Stimulated activated CD4-positive, alpha-beta T cell treated with anti-CD3 and anti-CD28 coated beads, Interleukin-4, amount 100 ng/mL, for 24 hours (primary cell): Measurements from ENCODE around the gene RGMB.

Experiments used
- DNase-seq: peaks from one replicate; pipeline ENCODE4 v3.0.0-alpha.2; 2020

The RGMB gene

DNA sequence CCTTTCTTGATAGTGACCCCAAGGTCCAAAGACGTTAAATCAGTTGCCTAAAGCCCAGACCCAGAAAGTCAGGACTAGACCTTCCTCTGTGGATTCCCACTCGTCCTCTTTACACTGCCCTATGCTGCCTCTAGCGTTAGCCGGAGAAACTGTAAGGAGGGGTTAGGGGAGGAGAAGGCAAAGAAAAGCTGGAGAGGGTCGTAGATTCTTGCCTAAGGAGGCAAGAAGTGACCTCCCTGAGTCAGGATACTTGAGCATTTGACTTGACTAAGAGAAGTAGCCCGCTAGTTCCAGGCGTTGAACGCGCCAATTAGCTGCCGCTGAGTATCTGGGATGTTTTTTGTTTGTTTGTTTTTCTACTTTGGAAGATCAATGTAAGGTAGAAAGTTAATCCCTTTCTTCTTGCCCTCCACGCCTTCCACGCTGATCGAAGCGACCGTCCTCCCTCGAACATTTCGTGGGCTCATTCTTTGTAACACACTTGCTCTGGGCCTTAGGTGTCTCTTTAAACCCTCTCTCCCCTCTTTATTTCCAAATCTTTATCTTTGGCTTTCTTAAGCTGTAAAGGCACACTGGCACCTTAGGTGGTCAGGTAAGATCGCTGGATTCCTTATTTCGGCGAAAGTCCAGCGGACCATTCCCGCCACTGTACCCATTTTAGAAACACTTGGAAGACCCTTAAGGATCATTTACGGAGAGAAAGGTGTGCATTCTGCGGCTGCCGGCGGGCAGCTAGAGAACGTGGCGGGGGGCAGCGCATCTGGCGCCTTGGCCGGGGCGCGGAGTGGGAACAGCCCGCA lies 5.1 kb upstream of the RGMB start:
- DNase-seq, result peak; percentile 57

DNA sequence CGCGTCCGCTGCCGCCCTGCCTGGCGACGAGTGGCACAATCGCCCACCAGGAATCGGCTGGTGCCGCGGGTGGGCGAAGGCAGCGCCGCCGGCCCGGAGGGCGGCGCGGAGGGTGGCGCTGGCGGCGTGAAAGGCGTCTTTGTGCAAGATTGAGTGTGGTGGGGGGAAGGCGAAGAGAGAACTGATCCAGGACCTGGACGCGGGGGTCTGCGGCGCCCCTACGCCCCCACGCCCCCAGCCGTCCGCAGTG lies 4.6 kb upstream of the RGMB start:
- no peak for DNase-seq

DNA sequence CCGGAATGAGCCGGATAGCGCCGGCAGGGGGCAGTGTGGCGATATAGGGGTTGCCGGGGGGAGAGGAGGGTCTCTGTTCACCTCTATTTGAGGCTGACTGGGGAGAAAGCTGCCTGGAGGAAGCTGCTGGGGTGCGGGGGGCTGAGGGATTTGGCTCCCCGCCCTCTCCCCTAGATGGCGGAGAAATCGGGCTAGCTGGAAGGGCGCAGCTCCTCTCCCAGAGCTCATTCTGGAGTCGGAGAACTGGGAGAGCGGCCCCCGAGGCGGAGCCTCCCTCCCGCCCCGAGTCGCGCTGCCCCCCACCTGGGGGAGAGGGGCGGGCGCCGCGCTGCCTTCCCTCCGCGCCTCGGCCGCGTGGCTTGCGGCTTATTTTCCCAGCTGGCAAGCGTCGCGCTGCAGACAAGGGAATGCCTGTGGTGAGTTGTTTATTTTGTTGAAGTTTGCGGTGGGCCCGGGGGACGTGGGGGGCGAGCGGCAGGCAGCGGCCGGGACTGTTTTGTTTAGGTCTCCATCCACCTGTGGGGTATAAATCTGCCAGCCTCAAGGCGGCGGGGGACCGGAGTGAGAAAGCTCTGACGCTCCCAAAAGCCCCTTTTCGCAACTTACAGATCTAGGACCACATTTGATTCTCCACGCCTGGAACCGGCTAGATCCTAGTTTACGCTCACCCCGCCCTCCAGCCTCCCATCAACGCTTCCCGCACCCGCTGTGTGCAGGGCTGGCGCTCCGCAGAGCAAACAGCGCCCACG lies 4.1 kb upstream of the RGMB start:
- DNase-seq, result peak; percentile 51

DNA sequence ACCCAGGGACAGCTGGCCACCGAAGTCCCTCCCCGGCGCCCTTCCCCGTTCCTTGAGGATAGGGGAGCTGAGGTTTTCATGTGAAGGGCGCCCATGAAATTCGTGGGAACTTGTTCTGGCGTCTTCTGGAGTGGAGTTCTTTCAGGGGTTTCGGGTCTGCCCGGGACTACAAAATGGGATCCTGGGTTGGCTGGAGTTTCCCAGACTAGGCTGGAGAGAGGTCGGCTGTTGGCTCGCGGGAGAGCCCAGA lies 3.6 kb upstream of the RGMB start:
- no peak for DNase-seq

DNA sequence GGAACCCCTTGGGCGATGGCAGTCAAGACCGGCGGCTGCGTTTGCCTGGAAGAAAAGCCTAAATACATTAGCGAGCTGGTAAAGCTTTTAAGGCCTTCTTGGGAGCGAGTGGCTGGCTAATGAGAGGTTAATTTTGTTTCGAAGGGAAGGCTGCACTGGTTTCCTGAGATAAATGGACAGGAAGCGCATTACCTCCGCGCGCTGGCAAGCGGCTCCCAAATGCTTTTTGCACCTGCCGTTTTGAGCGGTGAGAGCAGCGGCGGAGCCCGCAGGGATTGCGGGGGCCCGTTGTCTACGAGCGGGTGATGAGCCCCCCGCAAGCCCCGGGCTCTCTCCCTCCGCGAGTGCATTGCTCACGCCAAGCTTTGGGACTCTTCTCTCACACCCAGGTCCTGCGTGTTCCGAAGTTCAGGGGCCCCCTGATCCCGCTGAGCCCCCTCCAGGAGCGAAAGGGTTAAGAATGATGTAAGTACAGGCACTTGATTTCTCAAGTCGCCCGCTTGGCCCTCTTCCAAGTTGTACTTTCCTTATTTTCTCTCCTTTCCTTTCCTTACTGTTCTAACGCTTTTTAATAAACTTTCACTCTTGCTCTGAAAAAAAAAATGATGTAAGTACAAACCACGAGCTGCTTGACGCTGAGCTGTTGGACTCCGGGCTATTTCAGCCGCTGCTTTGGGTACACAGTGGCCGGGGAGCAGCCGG lies 3.1 kb upstream of the RGMB start:
- DNase-seq, result peak; percentile 33

DNA sequence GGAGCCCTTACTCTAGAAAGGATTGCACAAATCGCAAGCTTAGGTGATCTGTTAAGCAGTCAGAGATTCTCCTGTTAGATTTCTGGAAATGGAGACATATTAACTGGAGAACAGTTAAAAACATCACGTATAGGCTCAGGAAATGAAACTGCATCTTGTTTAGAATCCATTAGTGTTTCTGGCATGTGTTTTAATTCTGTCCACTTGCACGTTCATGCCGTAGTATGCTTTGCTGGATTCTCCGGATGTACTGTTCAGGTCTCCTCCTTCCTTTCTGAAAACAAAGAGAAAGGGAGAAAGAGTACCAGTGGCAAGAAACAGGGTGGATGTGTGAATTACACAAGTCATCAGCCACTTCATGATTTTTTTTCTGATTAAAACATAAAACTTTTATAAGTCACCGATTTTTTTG lies 2.5 kb upstream of the RGMB start:
- no peak for DNase-seq

DNA sequence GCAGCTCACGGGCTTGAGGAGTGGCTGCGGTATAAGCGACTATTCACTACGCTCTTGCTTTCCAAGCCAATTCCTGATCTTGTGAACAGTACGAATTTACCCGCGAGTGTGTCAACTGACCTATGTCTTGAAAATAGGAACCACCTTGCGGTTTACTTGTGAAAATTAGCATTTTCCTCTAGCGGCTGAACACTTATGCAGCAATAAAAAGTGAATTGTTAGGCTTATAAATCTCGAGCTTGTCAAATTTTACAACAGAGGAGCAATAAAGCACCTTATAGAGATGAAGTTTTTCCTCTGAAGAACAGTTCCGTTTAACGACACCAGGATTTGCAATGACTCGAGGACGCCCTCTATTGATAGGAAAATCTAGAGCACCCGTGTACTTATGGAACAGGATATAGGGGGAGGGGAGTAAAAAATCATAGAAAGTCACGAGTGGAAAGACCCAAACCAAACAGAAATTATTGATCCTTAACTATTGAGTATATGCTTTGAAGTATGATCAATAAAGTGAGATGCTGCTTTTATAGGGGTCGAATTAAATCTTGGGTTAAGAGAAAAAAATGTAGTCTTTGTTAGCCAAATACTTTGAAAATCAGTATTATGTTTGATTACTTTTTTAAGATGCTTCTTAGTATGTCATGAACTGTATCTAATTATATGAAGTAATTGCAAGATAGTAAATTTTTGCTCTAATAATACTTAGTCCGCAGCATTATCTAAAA lies 1.9 kb upstream of the RGMB start:
- DNase-seq, result peak; percentile 73

DNA sequence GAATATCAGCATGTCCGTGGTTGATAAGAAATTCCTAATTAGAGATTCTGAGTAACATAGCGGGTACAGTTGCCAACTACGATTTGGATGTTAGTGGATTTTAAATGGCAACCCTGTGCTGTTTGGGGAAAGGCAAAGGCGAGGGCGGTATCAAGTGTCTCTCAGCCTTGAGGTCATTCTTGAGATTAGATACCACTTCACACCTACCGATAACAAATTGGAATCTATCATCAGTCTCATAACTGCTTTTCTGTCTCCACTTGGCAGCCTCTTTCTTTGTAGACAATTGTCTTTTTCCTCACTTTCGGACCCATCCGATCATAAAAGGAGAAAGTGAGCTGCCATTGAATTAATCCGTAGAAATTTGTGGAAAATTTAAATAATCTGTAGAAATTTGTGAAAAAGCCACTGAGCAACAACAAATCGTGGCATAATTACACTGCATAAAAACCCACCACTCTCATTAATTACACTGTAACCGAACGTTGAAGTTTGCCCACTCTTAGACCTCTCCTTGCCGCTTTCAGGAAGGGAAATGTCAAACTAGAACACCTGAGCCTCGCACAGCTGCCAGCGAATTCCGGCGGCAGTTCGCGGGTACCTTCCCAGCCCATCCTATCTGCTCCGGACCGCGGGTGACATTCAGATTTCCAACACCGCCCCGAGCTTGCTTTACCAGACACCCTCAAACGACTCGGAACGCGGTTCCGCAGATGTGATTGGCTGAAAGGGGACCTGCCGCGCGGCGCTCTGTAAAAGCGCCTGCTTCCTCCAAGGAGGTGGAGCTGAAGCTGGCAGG lies 849 bp upstream of the RGMB start:
- DNase-seq, result peak; percentile 55

DNA sequence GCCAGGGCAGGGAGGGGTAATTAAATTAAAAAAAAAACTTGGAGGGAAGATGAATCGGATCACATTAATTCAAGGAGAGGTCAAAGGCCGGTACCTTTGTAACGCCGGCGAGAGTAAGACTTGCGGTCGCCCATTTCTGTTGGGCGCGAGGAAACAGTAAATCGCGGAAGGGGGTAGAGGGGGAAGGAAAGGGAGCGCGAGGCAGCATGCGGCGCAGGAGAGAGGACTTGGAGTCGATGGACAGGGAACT lies 324 bp upstream of the RGMB start:
- no peak for DNase-seq

DNA sequence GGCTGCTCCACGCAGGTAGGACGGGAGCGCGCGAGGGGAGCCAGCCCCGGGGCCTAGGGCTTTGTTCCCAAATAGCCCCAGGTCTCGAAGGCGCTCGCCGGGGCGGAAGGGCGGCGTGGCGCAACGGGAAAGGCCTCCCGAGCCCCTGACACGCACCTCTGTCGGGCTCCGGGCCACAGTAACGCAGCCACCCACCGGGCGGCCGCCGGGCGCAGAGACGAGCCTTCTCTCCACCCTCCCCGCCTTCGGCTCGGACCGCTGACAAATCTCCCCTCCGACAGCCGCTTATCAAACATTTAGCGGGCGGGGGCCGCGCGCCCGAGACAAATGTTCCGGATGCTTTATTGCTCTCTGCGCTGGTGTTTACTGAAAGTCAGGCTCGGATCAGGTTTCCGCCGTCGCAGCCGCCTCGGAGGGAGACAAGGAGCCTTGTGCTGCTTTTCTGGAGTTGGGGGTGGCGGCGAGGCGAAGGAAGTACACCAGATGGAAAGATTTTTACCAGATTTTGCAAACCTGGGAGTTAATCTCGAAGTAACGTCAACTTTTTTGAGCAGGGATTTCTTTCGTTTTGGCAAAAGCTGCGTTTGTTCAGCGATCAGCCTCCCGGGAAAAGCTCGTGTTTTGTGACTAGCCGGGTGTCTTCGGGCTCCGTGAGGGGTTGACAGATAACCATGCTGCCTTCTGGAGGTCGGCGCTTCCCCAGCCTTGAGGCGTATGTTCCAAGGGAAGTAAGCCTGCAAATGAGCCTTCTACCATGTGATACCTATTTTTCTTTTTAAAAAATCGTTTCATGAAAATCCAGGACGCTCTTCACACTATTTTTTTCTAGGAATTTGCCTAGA lies 950 bp downstream of the RGMB start:
- peak; percentile 51 for DNase-seq

DNA sequence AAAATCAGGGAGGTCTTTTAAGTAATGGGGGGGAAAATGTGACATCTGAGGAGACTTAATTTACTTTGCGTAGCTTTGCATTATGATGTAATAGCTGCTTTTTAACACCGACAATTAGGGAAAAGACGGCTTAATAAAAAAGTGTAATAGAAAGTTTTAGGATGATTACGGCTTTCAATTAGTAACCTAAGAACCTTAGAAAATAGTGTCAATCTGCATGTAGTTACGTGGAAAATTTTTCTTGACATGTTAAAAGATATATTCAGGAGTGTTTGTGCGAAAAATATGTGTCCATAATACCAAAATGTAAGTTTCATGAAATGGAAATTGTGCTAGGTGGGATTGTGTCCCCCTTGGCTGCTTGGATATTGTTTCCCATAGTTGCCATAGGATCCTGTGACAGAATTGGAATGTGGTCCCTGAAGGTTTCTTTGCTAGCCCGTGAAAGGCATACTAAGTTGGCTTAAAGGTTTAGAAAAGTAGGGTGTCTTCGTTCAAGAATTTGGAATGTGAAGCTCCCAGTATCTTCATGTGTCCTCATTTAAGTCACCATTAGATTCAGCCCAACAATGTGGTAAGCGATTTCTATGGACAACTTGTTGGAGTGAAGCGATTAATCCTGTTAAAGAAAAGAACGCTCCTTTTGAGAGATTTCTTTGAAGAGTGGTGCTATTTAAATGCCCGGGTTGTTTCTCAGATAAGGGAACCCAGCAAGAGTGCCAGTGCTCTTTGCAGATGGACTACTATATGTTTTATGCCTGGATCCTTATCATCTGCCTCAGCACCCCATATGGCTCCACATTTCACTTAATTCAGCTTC lies 2.0 kb downstream of the RGMB start:
- no peak for DNase-seq

DNA sequence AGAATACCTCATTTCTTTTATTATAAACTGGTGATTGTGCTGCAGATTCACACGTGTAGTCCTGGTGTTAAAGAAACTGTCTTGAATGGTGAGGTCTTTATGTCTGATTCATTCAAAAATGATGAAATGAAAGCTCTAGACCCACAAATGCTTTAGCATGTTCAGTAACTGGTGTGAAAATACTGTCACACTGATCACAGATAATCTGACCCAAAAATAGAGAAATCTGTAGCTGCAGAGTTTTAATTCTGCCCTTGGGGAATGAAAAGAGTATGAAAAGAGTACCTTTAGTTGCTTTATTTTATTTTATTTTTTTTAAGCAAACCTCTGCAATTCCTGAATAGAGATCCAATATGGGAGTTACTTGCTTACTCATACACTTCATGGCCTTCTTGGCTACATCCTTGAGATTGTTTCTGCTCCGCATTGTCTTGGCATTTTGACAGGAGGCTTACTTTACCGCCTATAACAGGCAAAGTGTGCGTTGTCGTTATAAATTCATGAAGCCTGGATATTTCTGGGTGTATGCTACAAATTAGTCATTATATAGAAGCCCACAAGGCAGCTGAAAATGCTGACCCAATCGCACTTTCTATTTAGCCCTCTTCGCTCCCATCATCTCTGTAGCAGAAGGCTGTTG lies 2.7 kb downstream of the RGMB start:
- no peak for DNase-seq

DNA sequence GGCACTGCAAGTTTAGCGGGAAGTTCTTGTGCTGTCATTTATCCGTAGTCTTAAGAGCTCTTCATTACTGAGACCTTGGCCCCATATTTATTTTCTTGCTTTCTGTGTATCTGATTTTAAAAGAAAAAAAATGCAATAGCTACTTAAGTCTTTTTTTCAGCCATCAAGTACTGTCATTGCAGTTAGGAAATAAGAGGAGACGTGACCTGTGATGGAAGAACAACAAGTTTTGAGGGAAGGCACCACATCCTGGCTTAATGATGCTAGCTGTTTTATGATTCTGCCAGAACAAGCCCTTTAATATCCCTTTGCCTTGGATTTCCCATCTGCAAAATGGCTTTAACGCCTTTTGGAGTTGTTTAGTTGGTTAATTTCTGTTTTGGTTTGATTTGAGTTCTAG lies 3.8 kb downstream of the RGMB start:
- DNase-seq, result no peak

DNA sequence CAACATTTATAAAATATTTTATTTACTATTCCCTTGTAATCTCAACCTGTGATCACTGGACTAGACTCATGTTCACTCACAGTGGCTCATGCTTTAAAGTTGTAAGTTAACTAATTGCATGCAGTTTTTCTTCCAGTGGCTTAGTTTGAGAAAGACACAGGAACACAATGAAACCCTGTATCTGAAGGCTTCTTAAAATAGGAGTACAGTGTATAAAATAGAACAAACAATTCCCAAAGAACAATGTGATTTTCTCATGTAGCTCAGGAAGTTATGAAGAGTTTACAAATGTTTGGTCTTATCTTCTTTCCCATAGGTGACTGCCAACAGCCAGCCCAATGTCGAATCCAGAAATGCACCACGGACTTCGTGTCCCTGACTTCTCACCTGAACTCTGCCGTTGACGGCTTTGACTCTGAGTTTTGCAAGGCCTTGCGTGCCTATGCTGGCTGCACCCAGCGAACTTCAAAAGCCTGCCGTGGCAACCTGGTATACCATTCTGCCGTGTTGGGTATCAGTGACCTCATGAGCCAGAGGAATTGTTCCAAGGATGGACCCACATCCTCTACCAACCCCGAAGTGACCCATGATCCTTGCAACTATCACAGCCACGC lies 5.9 kb downstream of the RGMB start:
- no peak for DNase-seq

DNA sequence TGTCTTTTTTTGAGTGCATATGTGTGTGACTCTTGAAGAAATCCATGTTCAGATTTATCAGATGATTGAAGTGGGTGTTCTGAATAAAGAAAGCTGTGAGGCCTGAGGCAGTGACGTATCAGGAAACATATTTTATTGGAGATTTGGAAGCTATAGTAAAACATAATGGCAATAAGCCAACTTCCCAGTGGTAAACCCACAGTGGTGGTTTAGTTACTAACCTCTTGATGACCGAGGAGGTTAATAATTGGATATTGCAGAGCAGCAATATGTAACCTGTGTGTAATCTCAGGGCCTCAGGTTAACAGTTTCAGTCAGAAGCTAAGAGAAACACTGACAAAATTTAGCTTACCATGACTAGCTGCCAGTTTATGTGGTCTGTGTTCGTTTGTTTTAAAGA lies 6.9 kb downstream of the RGMB start:
- no peak for DNase-seq

DNA sequence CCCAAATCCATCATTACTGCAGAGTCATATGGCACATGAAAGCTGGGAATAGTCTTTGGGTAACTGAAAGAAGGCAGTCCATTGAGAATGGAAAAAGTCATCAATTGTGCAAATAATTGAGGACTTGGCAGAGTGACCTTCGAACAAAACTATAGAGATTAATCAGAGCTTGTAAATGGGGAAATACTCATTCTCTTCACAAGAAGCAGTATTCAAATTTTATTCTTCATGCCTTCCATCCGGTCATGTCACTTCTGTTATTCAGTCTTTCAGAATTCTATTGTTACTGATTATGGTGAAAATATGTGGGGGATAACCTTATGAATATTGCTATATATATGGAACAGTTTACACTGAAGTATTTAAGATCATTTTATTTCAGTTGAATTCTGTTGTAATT lies 8.1 kb downstream of the RGMB start:
- DNase-seq, result no peak

DNA sequence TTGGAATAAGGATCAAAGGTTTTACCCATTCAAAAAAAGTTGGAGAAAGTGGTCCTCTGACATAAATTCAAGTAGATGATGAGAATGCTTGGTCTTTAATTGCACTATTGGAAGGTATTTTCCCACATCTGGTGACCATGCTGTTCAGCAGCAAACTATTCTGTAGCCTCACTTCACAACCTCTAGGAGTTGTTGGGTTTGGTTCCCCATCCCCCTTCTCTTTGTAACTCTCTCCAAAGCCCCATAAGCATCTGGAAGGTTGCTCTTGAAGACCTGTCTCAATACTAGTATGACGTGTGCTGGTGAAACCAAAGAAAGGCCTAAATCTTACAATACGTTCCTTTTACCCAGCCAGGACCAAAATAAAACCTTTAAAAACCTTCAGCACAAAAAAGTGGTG lies 8.5 kb downstream of the RGMB start:
- no peak for DNase-seq

DNA sequence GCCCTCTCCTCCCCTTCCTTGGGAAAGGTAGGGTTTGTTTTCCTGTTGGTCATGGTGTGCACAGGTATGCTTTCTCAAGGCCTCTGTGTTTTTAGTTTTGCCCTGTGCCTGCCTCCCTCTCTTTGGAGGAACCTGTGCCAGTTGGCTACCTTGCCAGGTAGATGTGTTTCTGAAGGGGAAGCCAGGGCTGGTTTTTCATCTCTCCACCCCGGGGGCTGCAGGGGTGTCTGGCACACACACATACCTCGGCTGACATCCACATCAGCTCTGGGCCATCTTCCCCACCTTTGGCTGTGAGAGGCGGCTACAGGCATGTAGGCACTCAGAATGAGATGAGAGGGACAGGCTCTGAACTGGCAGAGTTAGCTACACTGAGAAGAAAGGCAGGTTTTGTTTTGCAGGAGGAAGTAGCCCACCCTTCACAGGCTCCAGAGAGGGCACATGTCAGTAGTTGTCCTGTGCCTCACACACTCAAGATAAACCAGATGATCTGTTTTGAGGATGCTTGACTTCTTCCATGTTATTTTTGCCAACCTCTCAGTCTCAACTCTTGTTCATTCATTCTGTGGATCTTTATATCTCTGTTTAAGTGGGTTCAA lies 9.7 kb downstream of the RGMB start:
- DNase-seq, result no peak

DNA sequence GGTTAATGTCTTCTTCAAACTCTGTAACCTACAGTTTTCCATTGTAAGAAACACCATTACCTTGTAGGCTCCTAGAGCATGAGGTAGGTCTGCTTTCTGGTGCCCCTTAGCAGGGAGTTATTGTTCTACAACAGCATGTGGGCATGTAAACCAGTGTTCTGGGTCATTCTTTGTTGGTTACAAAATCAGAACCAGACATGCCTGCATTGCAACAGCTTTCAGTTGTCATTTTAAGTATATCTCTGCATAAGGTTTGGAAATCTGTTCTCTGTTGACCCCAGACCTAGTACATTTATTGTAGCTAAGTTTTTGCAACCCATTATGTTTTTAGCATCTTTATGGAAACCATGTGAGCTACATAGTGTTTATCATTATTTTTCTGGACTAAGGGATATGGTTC lies 10.9 kb downstream of the RGMB start:
- no peak for DNase-seq

DNA sequence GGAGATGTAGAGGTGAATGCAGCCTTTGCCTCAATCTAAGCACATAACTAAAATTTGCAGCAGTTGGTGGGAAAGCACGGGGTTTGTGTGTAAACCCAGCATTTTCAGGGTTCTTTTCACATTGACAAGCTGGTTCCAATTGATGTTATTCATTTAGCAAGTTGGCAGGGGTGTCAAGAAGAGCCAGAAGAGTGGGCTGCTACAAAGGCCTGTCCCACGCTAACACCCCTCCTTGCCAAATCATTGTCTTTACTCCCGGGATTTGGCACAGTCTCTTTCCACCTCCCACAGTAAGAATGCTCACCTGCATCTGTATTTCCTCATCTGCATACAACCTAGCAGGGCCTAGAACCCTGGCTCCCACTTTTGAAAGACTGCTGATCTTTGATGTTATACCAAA lies 11.8 kb downstream of the RGMB start:
- DNase-seq, result no peak
